HepG2 (cell line): Measurements from ENCODE around the gene TGFBR1. TPM values are rescaled to one million over a fixed set of nuclear protein-coding genes. Genes with fewer than 3 reads are reported as not detected.
A peak's percentile ranks its signal among the peaks of the same experiment; 100 is the strongest.

ENCODE experiments used
- AHR ChIP-seq: IDR thresholded peaks from 2 replicates; pipeline ENCODE4 v1.6.1; 2018; ENCODE audit warnings: missing genetic modification reagents, missing compliant biosample characterization
- ARNT ChIP-seq: fragments of 450-650 bp; IDR thresholded peaks from 2 replicates; pipeline ENCODE4 v1.6.1; 2017
- CAMTA2 ChIP-seq: sonication (generic); formaldehyde crosslinking; IDR thresholded peaks from 2 replicates; pipeline ENCODE4 v1.4.0; 2020; ENCODE audit warnings: mild to moderate bottlenecking, missing genetic modification reagents, borderline replicate concordance
- FOXK1 ChIP-seq: sonication (generic); formaldehyde crosslinking; IDR thresholded peaks from 2 replicates; pipeline ENCODE4 v1.4.0; 2020; ENCODE audit warnings: low read depth, missing genetic modification reagents, borderline replicate concordance
- GZF1 ChIP-seq: sonication (generic); formaldehyde crosslinking; IDR thresholded peaks from 2 replicates; pipeline ENCODE4 v1.5.1; 2020; ENCODE audit warnings: mild to moderate bottlenecking, missing genetic modification reagents
- PAF1 ChIP-seq: IDR thresholded peaks from 2 replicates; pipeline ENCODE4 v1.6.1; 2016; ENCODE audit warnings: missing genetic modification reagents, missing compliant biosample characterization
- PHB2 ChIP-seq: fragments of 450-650 bp; IDR thresholded peaks from 2 replicates; pipeline ENCODE4 v1.6.1; 2018; ENCODE audit not compliant: partially characterized antibody
- SAP130 ChIP-seq: IDR thresholded peaks from 2 replicates; pipeline ENCODE4 v1.6.1; 2016; ENCODE audit warnings: low read depth
- ZNF207 ChIP-seq: fragments of 450-650 bp; IDR thresholded peaks from 2 replicates; pipeline ENCODE4 v1.6.1; 2016; ENCODE audit warnings: antibody characterized with exemption, borderline replicate concordance
- ZNF556 ChIP-seq: sonication (generic); formaldehyde crosslinking; IDR thresholded peaks from 2 replicates; pipeline ENCODE4 v1.4.0; 2020; ENCODE audit warnings: mild to moderate bottlenecking, missing genetic modification reagents, borderline replicate concordance
- ZNF749 ChIP-seq: sonication (generic); formaldehyde crosslinking; IDR thresholded peaks from 2 replicates; pipeline ENCODE4 v1.8.0; 2022; ENCODE audit warnings: mild to moderate bottlenecking, missing genetic modification reagents, moderate library complexity, borderline replicate concordance
- polyA plus RNA-seq, 8 experiments: library from polyadenylated mRNA; depleted of rRNA in 3 of 8; stranded (reverse) in 7 of 8; unstranded in 1 of 8; fragments of >200 nt; fragmentation: Illumina TruSeq in 4 of 8; extraction: Trizol in 4 of 8; gene quantifications; 2 replicates each; pipeline versions ENCODE4 v1.2.1 to v1.2.3, GENCODE V29; 2011 to 2016; ENCODE audit warnings: low read depth in 4 of 8, missing spikeins in 1 of 8, mixed read lengths in 1 of 8; ENCODE audit not compliant: insufficient read depth in 1 of 8
- total RNA-seq, 5 experiments: library from RNA; depleted of rRNA; stranded (reverse); fragments of >200 nt; fragmentation: Illumina TruSeq; extraction: Trizol; gene quantifications; 2 replicates each; pipeline ENCODE4 v1.2.3, GENCODE V29; 2016; ENCODE audit warnings: low read depth in 1 of 5
- TF ChIP-seq, protein P1 (sequence below), 2 experiments: IDR thresholded peaks; 2 replicates each; pipeline ENCODE4 v1.6.1; 2011 to 2012; ENCODE audit warnings: low read length in 2 of 2, borderline replicate concordance in 1 of 2, low read depth in 1 of 2, mild to moderate bottlenecking in 1 of 2, moderate library complexity in 1 of 2
- TF ChIP-seq, protein P2 (sequence below): sonication (generic); formaldehyde crosslinking; IDR thresholded peaks from 2 replicates; pipeline ENCODE4 v1.5.1; 2020; ENCODE audit warnings: missing genetic modification reagents, mild to moderate bottlenecking, borderline replicate concordance
- TF ChIP-seq, protein P3 (sequence below): sonication (generic); formaldehyde crosslinking; IDR thresholded peaks from 2 replicates; pipeline ENCODE4 v1.4.0; 2020; ENCODE audit warnings: missing genetic modification reagents
- TF ChIP-seq, protein P4 (sequence below): fragments of 450-650 bp; IDR thresholded peaks from 2 replicates; pipeline ENCODE4 v1.6.1; 2017
- TF ChIP-seq, protein P5 (sequence below): sonication (generic); formaldehyde crosslinking; conservative IDR thresholded peaks from 2 replicates; pipeline ENCODE4 v1.8.0; 2022; ENCODE audit warnings: missing genetic modification reagents

Gene TGFBR1
- total and polyA plus RNA-seq, 2 of the 13 experiments (the other 11 are each of a cell fraction or from before 2014, with no cell fraction given) = 16.8 to 23.9 TPM

DNA sequence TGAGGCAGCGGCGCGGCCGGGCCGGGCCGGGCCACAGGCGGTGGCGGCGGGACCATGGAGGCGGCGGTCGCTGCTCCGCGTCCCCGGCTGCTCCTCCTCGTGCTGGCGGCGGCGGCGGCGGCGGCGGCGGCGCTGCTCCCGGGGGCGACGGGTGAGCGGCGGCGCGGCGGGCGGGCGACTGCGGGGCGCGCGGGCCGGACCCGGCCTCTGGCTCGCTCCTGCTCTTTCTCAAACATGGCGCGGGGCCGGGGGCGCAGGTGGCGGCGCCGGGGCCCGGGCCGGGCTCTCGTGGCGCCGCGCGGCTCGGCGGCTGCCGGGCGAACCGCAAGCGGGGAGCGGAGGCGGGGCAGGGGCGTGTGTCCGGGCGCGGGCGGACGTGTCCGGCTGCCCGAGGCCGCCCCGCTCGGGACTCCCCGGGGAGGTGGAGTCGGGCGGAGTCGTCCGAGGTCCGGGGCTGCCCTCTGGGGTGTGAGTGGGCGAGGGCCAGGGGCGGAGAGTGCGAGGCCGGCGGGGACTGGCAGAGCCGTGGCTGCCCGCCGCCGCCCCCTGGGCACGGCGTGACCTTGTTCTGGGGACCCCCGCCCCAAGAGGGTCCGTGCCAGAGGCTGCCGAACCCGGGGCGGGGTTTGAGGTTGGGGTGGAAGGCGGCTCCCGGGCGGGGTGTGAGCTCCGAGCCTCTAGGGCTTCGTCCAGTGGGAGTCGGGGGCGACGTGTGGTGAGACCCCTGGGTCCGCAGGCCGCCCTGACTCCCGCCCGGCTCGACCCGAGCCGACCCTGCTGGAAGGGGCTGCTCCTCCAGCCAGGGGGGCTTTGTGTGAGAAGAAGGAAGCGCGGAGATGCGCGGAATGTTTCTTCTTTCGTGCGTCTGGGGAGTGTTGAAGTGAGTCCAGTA, 485 bp downstream of the TGFBR1 start (continued):
- TF ChIP-seq, protein P1, sequence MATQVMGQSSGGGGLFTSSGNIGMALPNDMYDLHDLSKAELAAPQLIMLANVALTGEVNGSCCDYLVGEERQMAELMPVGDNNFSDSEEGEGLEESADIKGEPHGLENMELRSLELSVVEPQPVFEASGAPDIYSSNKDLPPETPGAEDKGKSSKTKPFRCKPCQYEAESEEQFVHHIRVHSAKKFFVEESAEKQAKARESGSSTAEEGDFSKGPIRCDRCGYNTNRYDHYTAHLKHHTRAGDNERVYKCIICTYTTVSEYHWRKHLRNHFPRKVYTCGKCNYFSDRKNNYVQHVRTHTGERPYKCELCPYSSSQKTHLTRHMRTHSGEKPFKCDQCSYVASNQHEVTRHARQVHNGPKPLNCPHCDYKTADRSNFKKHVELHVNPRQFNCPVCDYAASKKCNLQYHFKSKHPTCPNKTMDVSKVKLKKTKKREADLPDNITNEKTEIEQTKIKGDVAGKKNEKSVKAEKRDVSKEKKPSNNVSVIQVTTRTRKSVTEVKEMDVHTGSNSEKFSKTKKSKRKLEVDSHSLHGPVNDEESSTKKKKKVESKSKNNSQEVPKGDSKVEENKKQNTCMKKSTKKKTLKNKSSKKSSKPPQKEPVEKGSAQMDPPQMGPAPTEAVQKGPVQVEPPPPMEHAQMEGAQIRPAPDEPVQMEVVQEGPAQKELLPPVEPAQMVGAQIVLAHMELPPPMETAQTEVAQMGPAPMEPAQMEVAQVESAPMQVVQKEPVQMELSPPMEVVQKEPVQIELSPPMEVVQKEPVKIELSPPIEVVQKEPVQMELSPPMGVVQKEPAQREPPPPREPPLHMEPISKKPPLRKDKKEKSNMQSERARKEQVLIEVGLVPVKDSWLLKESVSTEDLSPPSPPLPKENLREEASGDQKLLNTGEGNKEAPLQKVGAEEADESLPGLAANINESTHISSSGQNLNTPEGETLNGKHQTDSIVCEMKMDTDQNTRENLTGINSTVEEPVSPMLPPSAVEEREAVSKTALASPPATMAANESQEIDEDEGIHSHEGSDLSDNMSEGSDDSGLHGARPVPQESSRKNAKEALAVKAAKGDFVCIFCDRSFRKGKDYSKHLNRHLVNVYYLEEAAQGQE (IDR thresholded peaks at IDR 0.05; ENCODE audit: borderline replicate concordance in 1 of 2, low read depth in 1 of 2, low read length in 2 of 2) = no peak
- TF ChIP-seq PAF1 (CRISPR knock-in tag) (no peak), ZNF207 (no peak), ZNF556 (no peak), FOXK1 (no peak), SAP130 (CRISPR knock-in tag) (peak; percentile 31; the same call in 1 of the 2 replicates), PHB2 (no peak), AHR (CRISPR knock-in tag) (no peak), ZNF749 (CRISPR knock-in tag) (0 out of 2 replicates have a peak, but pooled peaks have one; percentile 22), ARNT (no peak), GZF1 (CRISPR knock-in tag) (no peak), CAMTA2 (CRISPR knock-in tag) (no peak)
- TF ChIP-seq, protein P2, sequence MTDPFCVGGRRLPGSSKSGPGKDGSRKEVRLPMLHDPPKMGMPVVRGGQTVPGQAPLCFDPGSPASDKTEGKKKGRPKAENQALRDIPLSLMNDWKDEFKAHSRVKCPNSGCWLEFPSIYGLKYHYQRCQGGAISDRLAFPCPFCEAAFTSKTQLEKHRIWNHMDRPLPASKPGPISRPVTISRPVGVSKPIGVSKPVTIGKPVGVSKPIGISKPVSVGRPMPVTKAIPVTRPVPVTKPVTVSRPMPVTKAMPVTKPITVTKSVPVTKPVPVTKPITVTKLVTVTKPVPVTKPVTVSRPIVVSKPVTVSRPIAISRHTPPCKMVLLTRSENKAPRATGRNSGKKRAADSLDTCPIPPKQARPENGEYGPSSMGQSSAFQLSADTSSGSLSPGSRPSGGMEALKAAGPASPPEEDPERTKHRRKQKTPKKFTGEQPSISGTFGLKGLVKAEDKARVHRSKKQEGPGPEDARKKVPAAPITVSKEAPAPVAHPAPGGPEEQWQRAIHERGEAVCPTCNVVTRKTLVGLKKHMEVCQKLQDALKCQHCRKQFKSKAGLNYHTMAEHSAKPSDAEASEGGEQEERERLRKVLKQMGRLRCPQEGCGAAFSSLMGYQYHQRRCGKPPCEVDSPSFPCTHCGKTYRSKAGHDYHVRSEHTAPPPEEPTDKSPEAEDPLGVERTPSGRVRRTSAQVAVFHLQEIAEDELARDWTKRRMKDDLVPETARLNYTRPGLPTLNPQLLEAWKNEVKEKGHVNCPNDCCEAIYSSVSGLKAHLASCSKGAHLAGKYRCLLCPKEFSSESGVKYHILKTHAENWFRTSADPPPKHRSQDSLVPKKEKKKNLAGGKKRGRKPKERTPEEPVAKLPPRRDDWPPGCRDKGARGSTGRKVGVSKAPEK (CRISPR knock-in tag) = no peak
- TF ChIP-seq, protein P3, sequence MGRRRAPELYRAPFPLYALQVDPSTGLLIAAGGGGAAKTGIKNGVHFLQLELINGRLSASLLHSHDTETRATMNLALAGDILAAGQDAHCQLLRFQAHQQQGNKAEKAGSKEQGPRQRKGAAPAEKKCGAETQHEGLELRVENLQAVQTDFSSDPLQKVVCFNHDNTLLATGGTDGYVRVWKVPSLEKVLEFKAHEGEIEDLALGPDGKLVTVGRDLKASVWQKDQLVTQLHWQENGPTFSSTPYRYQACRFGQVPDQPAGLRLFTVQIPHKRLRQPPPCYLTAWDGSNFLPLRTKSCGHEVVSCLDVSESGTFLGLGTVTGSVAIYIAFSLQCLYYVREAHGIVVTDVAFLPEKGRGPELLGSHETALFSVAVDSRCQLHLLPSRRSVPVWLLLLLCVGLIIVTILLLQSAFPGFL (CRISPR knock-in tag) = no peak
- TF ChIP-seq, protein P4, sequence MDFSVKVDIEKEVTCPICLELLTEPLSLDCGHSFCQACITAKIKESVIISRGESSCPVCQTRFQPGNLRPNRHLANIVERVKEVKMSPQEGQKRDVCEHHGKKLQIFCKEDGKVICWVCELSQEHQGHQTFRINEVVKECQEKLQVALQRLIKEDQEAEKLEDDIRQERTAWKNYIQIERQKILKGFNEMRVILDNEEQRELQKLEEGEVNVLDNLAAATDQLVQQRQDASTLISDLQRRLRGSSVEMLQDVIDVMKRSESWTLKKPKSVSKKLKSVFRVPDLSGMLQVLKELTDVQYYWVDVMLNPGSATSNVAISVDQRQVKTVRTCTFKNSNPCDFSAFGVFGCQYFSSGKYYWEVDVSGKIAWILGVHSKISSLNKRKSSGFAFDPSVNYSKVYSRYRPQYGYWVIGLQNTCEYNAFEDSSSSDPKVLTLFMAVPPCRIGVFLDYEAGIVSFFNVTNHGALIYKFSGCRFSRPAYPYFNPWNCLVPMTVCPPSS = no peak
- TF ChIP-seq, protein P5, sequence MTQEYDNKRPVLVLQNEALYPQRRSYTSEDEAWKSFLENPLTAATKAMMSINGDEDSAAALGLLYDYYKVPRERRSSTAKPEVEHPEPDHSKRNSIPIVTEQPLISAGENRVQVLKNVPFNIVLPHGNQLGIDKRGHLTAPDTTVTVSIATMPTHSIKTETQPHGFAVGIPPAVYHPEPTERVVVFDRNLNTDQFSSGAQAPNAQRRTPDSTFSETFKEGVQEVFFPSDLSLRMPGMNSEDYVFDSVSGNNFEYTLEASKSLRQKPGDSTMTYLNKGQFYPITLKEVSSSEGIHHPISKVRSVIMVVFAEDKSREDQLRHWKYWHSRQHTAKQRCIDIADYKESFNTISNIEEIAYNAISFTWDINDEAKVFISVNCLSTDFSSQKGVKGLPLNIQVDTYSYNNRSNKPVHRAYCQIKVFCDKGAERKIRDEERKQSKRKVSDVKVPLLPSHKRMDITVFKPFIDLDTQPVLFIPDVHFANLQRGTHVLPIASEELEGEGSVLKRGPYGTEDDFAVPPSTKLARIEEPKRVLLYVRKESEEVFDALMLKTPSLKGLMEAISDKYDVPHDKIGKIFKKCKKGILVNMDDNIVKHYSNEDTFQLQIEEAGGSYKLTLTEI = no peak
